ENCODE measurements around the gene RANBP3L.
"Not testable (repeated sequence)": the region's sequence is repeated elsewhere in the genome, so short reads cannot be mapped to it uniquely, and the experiment has no call there.

RANBP3L gene

GRCh38 chr5:36301858-36302603 is at the start of gene RANBP3L:
Gene RANBP3L (minus strand): TSS chr5:36301902. CDS start chr5:36301416, 486 bp downstream.
- no peak for DNase-seq

GRCh38 chr5:36346896-36347690 is 45.4 kb upstream of the RANBP3L start:
- DNase-seq, result no peak

- no peak for DNase-seq
These were observed 43.2 kb upstream of the RANBP3L start for GRCh38 chr5:36344899-36345298.

- not testable (repeated sequence) for DNase-seq
These were observed 40.0 kb upstream of the RANBP3L start for GRCh38 chr5:36341720-36342119.

GRCh38 chr5:36337597-36337996 is 35.9 kb upstream of the RANBP3L start:
- DNase-seq, result no peak

- DNase-seq, result no peak
These were observed 32.6 kb upstream of the RANBP3L start for GRCh38 chr5:36334315-36334714.

GRCh38 chr5:36332720-36333119 is 31.0 kb upstream of the RANBP3L start:
- not testable (repeated sequence) for DNase-seq

GRCh38 chr5:36325196-36325595 is 23.5 kb upstream of the RANBP3L start:
- no peak for DNase-seq

GRCh38 chr5:36323926-36324781 is 22.5 kb upstream of the RANBP3L start:
- no peak for DNase-seq

- DNase-seq, result no peak
These were observed 11.4 kb upstream of the RANBP3L start for GRCh38 chr5:36312953-36313672.

- no peak for DNase-seq
These were observed 10.3 kb upstream of the RANBP3L start for GRCh38 chr5:36311956-36312355.

- DNase-seq, result no peak
These were observed 8.4 kb upstream of the RANBP3L start for GRCh38 chr5:36310138-36310537.

- DNase-seq, result peak; percentile 61
These were observed 4.0 kb upstream of the RANBP3L start for GRCh38 chr5:36305571-36306326.

GRCh38 chr5:36304095-36304805 is 2.5 kb upstream of the RANBP3L start:
- DNase-seq, result peak; percentile 37

- no peak for DNase-seq
These were observed 668 bp downstream of the RANBP3L start for GRCh38 chr5:36300927-36301540.

GRCh38 chr5:36300191-36300926 is 1.3 kb downstream of the RANBP3L start:
- no peak for DNase-seq

- DNase-seq, result no peak
These were observed 3.1 kb downstream of the RANBP3L start for GRCh38 chr5:36298552-36298951.

- no peak for DNase-seq
These were observed 4.0 kb downstream of the RANBP3L start for GRCh38 chr5:36297653-36298052.

GRCh38 chr5:36285837-36286615 is 15.7 kb downstream of the RANBP3L start:
- no peak for DNase-seq
